Measurements from ENCODE around the gene PLEKHH3.

Gene PLEKHH3

GRCh38 chr17:42659079-42659931 lies 17.5 kb downstream of the PLEKHH3 start, which contains the start of gene TUBG2:
TUBG2 (plus strand) TSS chr17:42659284; CDS start chr17:42659504, 220 bp downstream.
- H3K27ac ChIP-seq (ENCODE audit: low read length): no peak within 1 kb of the TSS
- H3K79me2 ChIP-seq (ENCODE audit: low read length): no peaks in the 10 kb centered on the region
- peak within 1 kb of the TSS; percentile 100 for H3K4me2 ChIP-seq (ENCODE audit: low read length)
- H3K27me3 ChIP-seq (ENCODE audit: low read depth, low read length): no peaks in the 10 kb centered on the region
- no peaks in the 10 kb centered on the region for H3K9me3 ChIP-seq (ENCODE audit: insufficient read depth, low read length)
- H2AFZ ChIP-seq (ENCODE audit: low read depth, low read length): peak within 1 kb of the TSS; percentile 93
- TF ChIP-seq EZH2phosphoT487 (IDR thresholded peaks at IDR 0.05; ENCODE audit: low read depth): no peak
- H3K4me3 ChIP-seq (ENCODE audit: low read length): peak within 1 kb of the TSS; percentile 90
- no peaks in the 10 kb centered on the region for H4K20me1 ChIP-seq (ENCODE audit: insufficient read depth, low read length)
- H3K36me3 ChIP-seq (replicated peaks; ENCODE audit: low read depth, low read length): peaks cover 7% of the 10 kb centered on the region
- peaks cover 31% of the 10 kb centered on the region for H3K4me1 ChIP-seq (ENCODE audit: low read length)
- peak within 1 kb of the TSS; percentile 67 for H3K9ac ChIP-seq (ENCODE audit: low read length)

- H3K36me3 ChIP-seq (replicated peaks; ENCODE audit: low read depth, low read length): peaks cover 3% of the 10 kb centered on the region
- H3K27ac ChIP-seq (ENCODE audit: low read length): no peak overlapping the region
- no peaks in the 10 kb centered on the region for H3K27me3 ChIP-seq (ENCODE audit: low read depth, low read length)
- H3K9me3 ChIP-seq (ENCODE audit: insufficient read depth, low read length): no peaks in the 10 kb centered on the region
- H3K4me3 ChIP-seq (ENCODE audit: low read length): peak overlapping the region; percentile 90
- H4K20me1 ChIP-seq (ENCODE audit: insufficient read depth, low read length): no peaks in the 10 kb centered on the region
- no peak overlapping the region for H3K9ac ChIP-seq (ENCODE audit: low read length)
- H3K4me2 ChIP-seq (ENCODE audit: low read length): peak overlapping the region; percentile 100
- H3K79me2 ChIP-seq (ENCODE audit: low read length): no peaks in the 10 kb centered on the region
- H2AFZ ChIP-seq (ENCODE audit: low read depth, low read length): no peak overlapping the region
- H3K4me1 ChIP-seq (ENCODE audit: low read length): peaks cover 31% of the 10 kb centered on the region
- no peak for TF ChIP-seq EZH2phosphoT487 (IDR thresholded peaks at IDR 0.05; ENCODE audit: low read depth)
- TF ChIP-seq CTCF (IDR thresholded peaks at IDR 0.05; ENCODE audit: low read depth, low read length): no peak
Measured at GRCh38 chr17:42657824-42658588, 18.8 kb downstream of the PLEKHH3 start.

GRCh38 chr17:42655528-42655927 lies 21.3 kb downstream of the PLEKHH3 start:
- H3K9ac ChIP-seq (ENCODE audit: low read length): no peak overlapping the region

More at GRCh38 chr17:42655528-42655927, 21.3 kb downstream of the PLEKHH3 start:
- Histone ChIP-seq H4K20me1 (ENCODE audit: insufficient read depth, low read length) (no peaks in the 10 kb centered on the region), H2AFZ (ENCODE audit: low read depth, low read length) (no peak overlapping the region), H3K9me3 (ENCODE audit: insufficient read depth, low read length) (no peaks in the 10 kb centered on the region), H3K4me3 (ENCODE audit: low read length) (no peak overlapping the region), H3K27me3 (ENCODE audit: low read depth, low read length) (no peaks in the 10 kb centered on the region), H3K4me2 (ENCODE audit: low read length) (peak overlapping the region; percentile 24; the same call in 1 of the 2 replicates), H3K79me2 (ENCODE audit: low read length) (no peaks in the 10 kb centered on the region), H3K4me1 (ENCODE audit: low read length) (peaks cover 31% of the 10 kb centered on the region), H3K36me3 (replicated peaks; ENCODE audit: low read depth, low read length) (no peaks in the 10 kb centered on the region), H3K27ac (ENCODE audit: low read length) (peak overlapping the region; percentile 36; the same call in 1 of the 2 replicates)
- no peak for TF ChIP-seq EZH2phosphoT487 (IDR thresholded peaks at IDR 0.05; ENCODE audit: low read depth)
- no peak for TF ChIP-seq CTCF (IDR thresholded peaks at IDR 0.05; ENCODE audit: low read depth, low read length)
